Activated CD4-positive, alpha-beta memory T cell treated with anti-CD3 and anti-CD28 coated beads for 36 hours (primary cell): ENCODE results near the gene IDUA. TPM values are rescaled to one million over a fixed set of nuclear protein-coding genes. Genes with fewer than 3 reads are reported as not detected.
"Not testable (repeated sequence)": the region's sequence is repeated elsewhere in the genome, so short reads cannot be mapped to it uniquely, and the experiment has no call there.

Source experiments
- CTCF ChIA-PET: fragments of 350-600 bp; sonication (Branson Sonifier 250); formaldehyde crosslinking; loops from one replicate; lab custom pipeline; 2021; ENCODE audit warnings: antibody characterized with exemption, inconsistent platforms; lab: Charles Lee
- POLR2A ChIA-PET: fragments of 350-600 bp; sonication (Branson Sonifier 250); formaldehyde crosslinking; loops from one replicate; lab custom pipeline; 2021; ENCODE audit warnings: antibody characterized with exemption; lab: Charles Lee
- DNase-seq: peaks from one replicate; pipeline ENCODE4 v3.0.0-alpha.2; 2020
- H3K27ac Mint-ChIP-seq: one replicate; pipeline ENCODE4 v1.8.0; 2021; ENCODE audit warnings: mixed read lengths
- H3K27me3 Mint-ChIP-seq: one replicate; pipeline ENCODE4 v1.8.0; 2021; ENCODE audit warnings: mixed read lengths
- H3K36me3 Mint-ChIP-seq: one replicate; pipeline ENCODE4 v1.8.0; 2021; ENCODE audit warnings: mixed read lengths
- H3K4me1 Mint-ChIP-seq: one replicate; pipeline ENCODE4 v1.8.0; 2021; ENCODE audit warnings: low read depth, mixed read lengths
- H3K4me3 Mint-ChIP-seq: one replicate; pipeline ENCODE4 v1.8.0; 2021; ENCODE audit warnings: mild to moderate bottlenecking, mixed read lengths
- H3K9me3 Mint-ChIP-seq: one replicate; pipeline ENCODE4 v1.8.0; 2021; ENCODE audit warnings: mixed read lengths
- intact Hi-C: fragments of 100-400 bp; cut with micrococcal nuclease; formaldehyde crosslinking; loops from one replicate; pipeline ENCODE4 v1.15.1; 2023
- total RNA-seq, 2 experiments: library from RNA; stranded (reverse); gene quantifications; one replicate each; pipeline ENCODE4 v1.2.3, GENCODE V29; 2021

Gene IDUA
- total RNA-seq, 2 experiments from 2014 or later: 9.0 to 10.1 TPM

- H3K27me3 Mint-ChIP-seq: no peaks in the 10 kb centered on the region
- peak within 1 kb of the TSS; percentile 55 for H3K4me3 Mint-ChIP-seq
- peaks cover 8% of the 10 kb centered on the region for H3K4me1 Mint-ChIP-seq
- peak; percentile 92 for DNase-seq
- no peaks in the 10 kb centered on the region for H3K36me3 Mint-ChIP-seq
- intact Hi-C loops: loop anchor here (1.0 to 5.0 kb wide), 4 partner anchors 14 to 191 kb away; partner anchors contain the start of genes FGFRL1, GAK, IDUA and TMEM175
- CTCF ChIA-PET: no interaction called here
- POLR2A ChIA-PET: no interaction called here
- no peaks in the 10 kb centered on the region for H3K9me3 Mint-ChIP-seq
- H3K27ac Mint-ChIP-seq: no peak within 1 kb of the TSS
These were observed 13.1 kb upstream of the IDUA start, which contains the start of gene DGKQ for GRCh38 chr4:973431-974397. DGKQ (minus strand) TSS chr4:973569; CDS start chr4:973482, 87 bp downstream.

GRCh38 chr4:974668-975067 is 12.2 kb upstream of the IDUA start:
- peaks cover 8% of the 10 kb centered on the region for H3K4me1 Mint-ChIP-seq
- no peaks in the 10 kb centered on the region for H3K9me3 Mint-ChIP-seq
- H3K27ac Mint-ChIP-seq: no peak overlapping the region
- H3K36me3 Mint-ChIP-seq: no peaks in the 10 kb centered on the region
- H3K27me3 Mint-ChIP-seq: no peaks in the 10 kb centered on the region
- intact Hi-C loops: loop anchor here (5.0 kb wide), 1 partner anchor 192 kb away; no protein-coding TSS in a partner anchor
- H3K4me3 Mint-ChIP-seq: no peak overlapping the region
- DNase-seq: no peak
- ChIA-PET CTCF (interaction anchor here (0.6 kb wide), 1 partner anchor 379 kb away, joined by 3 read pairs; no protein-coding TSS in a partner anchor), POLR2A (no interaction called here)

DNA sequence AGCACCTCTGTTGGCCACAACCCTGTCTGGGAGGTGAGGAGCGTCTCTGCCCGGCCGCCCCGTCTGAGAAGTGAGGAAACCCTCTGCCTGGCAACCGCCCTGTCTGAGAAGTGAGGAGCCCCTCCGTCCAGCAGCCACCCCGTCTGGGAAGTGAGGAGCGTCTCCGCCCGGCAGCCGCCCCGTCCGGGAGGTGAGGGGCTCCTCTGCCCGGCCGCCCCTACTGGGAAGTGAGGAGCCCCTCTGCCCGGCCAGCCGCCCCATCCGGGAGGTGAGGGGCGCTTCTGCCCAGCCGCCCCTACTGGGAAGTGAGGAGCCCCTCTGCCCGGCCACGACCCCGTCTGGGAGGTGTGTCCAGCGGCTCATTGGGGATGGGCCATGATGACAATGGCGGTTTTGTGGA is 10.8 kb upstream of the IDUA start:
- intact Hi-C loops, H3K27ac Mint-ChIP-seq, H3K4me1 Mint-ChIP-seq, H3K4me3 Mint-ChIP-seq, H3K27me3 Mint-ChIP-seq, POLR2A ChIA-PET, CTCF ChIA-PET, DNase-seq, H3K9me3 Mint-ChIP-seq, H3K36me3 Mint-ChIP-seq: not testable (repeated sequence)

DNA sequence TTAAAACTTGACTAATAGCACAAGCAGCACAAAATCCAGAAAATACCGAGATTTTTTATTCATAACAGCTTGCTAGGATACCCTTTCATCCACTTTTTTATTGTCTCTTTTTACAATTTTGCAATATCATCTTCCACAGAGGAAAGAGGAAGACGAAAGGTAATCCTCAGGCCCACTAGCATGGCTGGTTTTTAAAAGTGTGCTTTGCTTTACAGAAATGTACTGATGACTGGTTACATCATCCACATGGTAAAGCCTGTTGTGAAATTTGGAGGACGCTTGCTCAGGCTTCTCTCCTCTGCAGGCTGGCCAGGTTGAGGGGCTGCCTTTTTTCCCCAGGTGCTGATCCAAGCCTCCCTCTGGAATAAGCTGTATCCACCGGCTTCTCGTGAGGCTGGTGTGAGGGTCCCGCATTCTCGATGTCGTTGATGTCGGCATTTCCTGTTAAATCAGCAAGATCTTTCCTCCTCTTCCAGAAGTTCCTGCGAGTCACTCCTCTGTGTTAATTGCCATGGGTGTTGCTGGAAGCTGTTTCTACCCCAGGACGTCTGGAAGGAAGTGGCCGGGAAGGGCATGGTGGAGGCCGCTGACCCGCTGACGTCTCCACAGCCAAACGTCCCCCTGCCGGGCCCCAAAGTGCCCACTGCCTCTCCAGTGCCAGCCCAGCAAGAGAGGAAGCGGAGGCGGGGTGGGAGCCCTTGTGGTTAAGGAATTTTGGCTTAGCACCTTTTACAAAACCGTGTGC is 7.7 kb upstream of the IDUA start:
- Mint-ChIP-seq H3K4me3 (no peak overlapping the region), H3K9me3 (no peaks in the 10 kb centered on the region), H3K27ac (no peak overlapping the region), H3K27me3 (no peaks in the 10 kb centered on the region), H3K36me3 (no peaks in the 10 kb centered on the region), H3K4me1 (no peaks in the 10 kb centered on the region)
- POLR2A ChIA-PET: no interaction called here
- CTCF ChIA-PET: no interaction called here
- no peak for DNase-seq
- intact Hi-C loops: no loop called here

DNA sequence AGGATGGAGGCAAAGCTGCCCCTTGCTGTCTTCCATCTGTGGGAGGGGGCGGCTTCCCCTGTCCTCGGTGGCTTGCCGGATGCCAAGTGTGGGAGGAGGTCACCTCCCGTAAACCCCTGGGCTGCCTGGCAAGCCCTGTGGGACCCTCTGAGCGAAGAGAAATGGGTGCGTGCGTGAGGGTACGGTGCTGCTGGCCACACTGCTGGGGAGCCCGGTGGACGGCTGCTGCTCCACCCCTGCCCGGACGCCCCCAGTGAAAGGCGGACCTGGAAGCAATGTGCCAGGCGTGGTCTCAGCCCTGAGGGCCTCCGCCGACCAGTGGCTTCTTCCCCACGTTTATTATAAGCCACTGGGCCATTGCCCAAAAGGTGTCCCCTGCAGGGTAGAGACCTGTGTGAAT is 4.6 kb upstream of the IDUA start:
- Mint-ChIP-seq H3K27ac (no peak overlapping the region), H3K27me3 (no peaks in the 10 kb centered on the region), H3K36me3 (no peaks in the 10 kb centered on the region), H3K9me3 (no peaks in the 10 kb centered on the region), H3K4me1 (peaks cover 14% of the 10 kb centered on the region), H3K4me3 (no peak overlapping the region)
- POLR2A ChIA-PET: no interaction called here
- DNase-seq: no peak
- intact Hi-C loops: no loop called here
- CTCF ChIA-PET: no interaction called here

- no peak overlapping the region for H3K4me3 Mint-ChIP-seq
- no peak for DNase-seq
- H3K27me3 Mint-ChIP-seq: no peaks in the 10 kb centered on the region
- no peaks in the 10 kb centered on the region for H3K9me3 Mint-ChIP-seq
- CTCF ChIA-PET: no interaction called here
- no peak overlapping the region for H3K27ac Mint-ChIP-seq
- H3K4me1 Mint-ChIP-seq: peaks cover 17% of the 10 kb centered on the region
- POLR2A ChIA-PET: no interaction called here
- intact Hi-C loops: no loop called here
- no peaks in the 10 kb centered on the region for H3K36me3 Mint-ChIP-seq
These were observed 4.0 kb upstream of the IDUA start for GRCh38 chr4:982814-983213.

GRCh38 chr4:984336-985054 is 2.3 kb upstream of the IDUA start:
- no peak for DNase-seq
- POLR2A ChIA-PET: no interaction called here
- CTCF ChIA-PET: interaction anchor here (1.8 kb wide), 1 partner anchor 242 kb away, joined by 6 read pairs; no protein-coding TSS in a partner anchor
- no peak overlapping the region for H3K27ac Mint-ChIP-seq
- intact Hi-C loops: no loop called here
- no peaks in the 10 kb centered on the region for H3K9me3 Mint-ChIP-seq
- peak overlapping the region; percentile 41 for H3K4me3 Mint-ChIP-seq
- H3K4me1 Mint-ChIP-seq: peaks cover 21% of the 10 kb centered on the region
- H3K27me3 Mint-ChIP-seq: no peaks in the 10 kb centered on the region
- no peaks in the 10 kb centered on the region for H3K36me3 Mint-ChIP-seq

GRCh38 chr4:985123-985830 is 1.6 kb upstream of the IDUA start:
- Mint-ChIP-seq H3K27ac (no peak overlapping the region), H3K4me1 (peaks cover 21% of the 10 kb centered on the region), H3K36me3 (no peaks in the 10 kb centered on the region), H3K4me3 (peak overlapping the region; percentile 41), H3K27me3 (no peaks in the 10 kb centered on the region), H3K9me3 (no peaks in the 10 kb centered on the region)
- POLR2A ChIA-PET: no interaction called here
- intact Hi-C loops: no loop called here
- CTCF ChIA-PET: interaction anchor here (1.8 to 2.8 kb wide), 2 partner anchors 243 kb away, joined by 6 to 25 read pairs; no protein-coding TSS in a partner anchor
- peak; percentile 84 for DNase-seq

DNA sequence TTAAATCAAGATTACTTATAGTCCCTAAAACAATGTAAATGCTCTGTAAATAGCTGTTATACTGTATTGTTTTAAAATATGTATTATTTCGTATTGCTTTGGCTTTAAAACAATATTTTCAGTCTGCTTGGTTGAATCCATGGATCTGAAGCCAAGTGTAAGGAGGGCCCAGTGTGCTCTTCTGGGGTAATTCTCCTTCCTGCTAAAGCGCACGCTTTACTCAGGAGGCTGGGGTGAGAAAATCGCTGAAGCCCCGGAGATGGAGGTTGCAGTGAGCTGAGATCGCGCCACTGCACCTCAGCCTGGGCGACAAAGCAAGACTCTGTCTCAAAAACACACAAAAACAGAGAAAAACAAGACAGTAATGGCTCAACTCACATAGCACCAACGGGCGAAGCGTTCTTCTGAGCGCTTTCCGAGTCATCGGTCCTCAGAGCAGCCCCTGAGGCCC is 391 bp upstream of the IDUA start:
- intact Hi-C loops: loop anchor here (2.0 kb wide), 1 partner anchor 244 kb away; no protein-coding TSS in a partner anchor
- Mint-ChIP-seq H3K4me1 (peaks cover 21% of the 10 kb centered on the region), H3K27ac (peak overlapping the region; percentile 72), H3K27me3 (no peaks in the 10 kb centered on the region), H3K36me3 (no peaks in the 10 kb centered on the region), H3K9me3 (no peaks in the 10 kb centered on the region), H3K4me3 (peak overlapping the region; percentile 88)
- ChIA-PET POLR2A (interaction anchor here (1.2 to 1.4 kb wide), 2 partner anchors 23 to 54 kb away, joined by 3 to 5 read pairs; partner anchors contain the start of genes GAK and TMEM175), CTCF (interaction anchor here (1.0 to 2.8 kb wide), 6 partner anchors 56 to 281 kb away, joined by 3 to 25 read pairs (median 4); partner anchors contain the start of genes GAK and TMEM175)
- no peak for DNase-seq

DNA sequence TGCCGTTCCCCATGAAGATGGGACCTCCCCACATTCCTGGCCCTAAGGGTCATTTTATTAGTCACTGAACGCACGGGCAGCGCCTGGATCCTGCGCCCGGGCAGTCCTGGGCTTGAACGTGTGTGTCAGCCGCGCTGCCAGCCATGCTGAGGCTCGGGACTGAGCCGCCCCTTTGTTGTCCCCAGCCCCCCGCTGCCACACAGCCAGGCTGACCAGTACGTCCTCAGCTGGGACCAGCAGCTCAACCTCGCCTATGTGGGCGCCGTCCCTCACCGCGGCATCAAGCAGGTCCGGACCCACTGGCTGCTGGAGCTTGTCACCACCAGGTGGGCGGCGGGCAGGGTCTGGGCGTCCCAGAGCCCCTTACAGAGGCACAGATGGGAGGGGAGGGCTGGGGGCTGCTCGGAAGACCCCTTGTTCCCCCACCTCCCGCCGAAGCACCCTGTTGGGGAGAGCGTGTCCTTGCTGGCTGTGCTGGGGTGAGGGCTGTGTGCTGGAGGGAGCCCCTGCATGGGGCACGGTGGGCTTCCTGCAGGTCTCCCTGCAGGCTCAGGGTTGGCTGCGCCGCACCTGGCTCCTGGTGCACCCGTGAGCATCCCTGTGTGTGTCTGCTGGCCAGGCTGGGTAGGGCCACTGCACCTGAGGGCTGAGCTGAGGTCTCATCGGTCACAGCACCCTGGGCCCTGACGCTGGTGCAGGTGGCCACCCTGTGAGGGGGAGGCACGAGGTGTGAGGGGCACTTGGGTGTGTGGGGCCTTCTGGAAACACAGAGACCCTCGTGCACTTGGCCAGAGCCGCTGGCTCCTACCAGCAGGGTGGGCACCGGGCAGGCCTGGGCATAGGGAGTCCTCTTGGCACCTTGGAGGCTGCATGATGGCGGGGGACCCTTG is 1.0 kb downstream of the IDUA start:
- Mint-ChIP-seq H3K27ac (peak overlapping the region; percentile 62), H3K9me3 (no peaks in the 10 kb centered on the region), H3K4me3 (peak overlapping the region; percentile 76), H3K36me3 (no peaks in the 10 kb centered on the region), H3K4me1 (peaks cover 21% of the 10 kb centered on the region), H3K27me3 (no peaks in the 10 kb centered on the region)
- ChIA-PET POLR2A (interaction anchor here (1.2 kb wide), 1 partner anchor 56 kb away, joined by 5 read pairs; the partner anchor contains the start of genes GAK and TMEM175), CTCF (interaction anchor here (0.7 to 2.8 kb wide), 8 partner anchors 57 to 279 kb away, joined by 3 to 25 read pairs (median 4); partner anchors contain the start of genes GAK and TMEM175)
- no peak for DNase-seq
- intact Hi-C loops: loop anchor here (1.0 to 2.0 kb wide), 4 partner anchors 15 to 245 kb away; partner anchors contain the start of genes DGKQ, GAK and TMEM175
